Measurements from ENCODE around the gene STK32A.

- TF ChIP-seq POLR2A (IDR thresholded peaks at IDR 0.05; ENCODE audit: low read length) (no peak), GATA1 (IDR thresholded peaks at IDR 0.05; ENCODE audit: low read depth, low read length) (no peak)
Observed at GRCh38 chr5:147286296-147286695, 51.5 kb downstream of the STK32A start.

All from erythroblast (primary cell).